Fibroblast of lung (primary cell): ENCODE measurements around the gene GMPR2. TPM values are rescaled to one million over a fixed set of nuclear protein-coding genes. Genes with fewer than 3 reads are reported as not detected.

ENCODE experiments used
- DNase-seq, 2 donors: peaks; one replicate each; pipeline versions ENCODE4 v3.0.0 to v3.0.0-alpha.2; 2010; ENCODE audit warnings: low read depth in 2 of 2
- H2AFZ ChIP-seq: 2 replicates; pipeline ENCODE4 v1.5.1; 2012; ENCODE audit warnings: low read length, control low read depth, inconsistent platforms
- H3K27ac ChIP-seq: 2 replicates; pipeline ENCODE4 v1.5.1; 2011; ENCODE audit warnings: low read length, control low read depth; ENCODE audit not compliant: insufficient read depth
- H3K27me3 ChIP-seq: 2 replicates; pipeline ENCODE4 v1.5.1; 2011; ENCODE audit warnings: mild to moderate bottlenecking, low read length; ENCODE audit not compliant: control insufficient read depth, insufficient read depth
- H3K36me3 ChIP-seq: 2 replicates; pipeline ENCODE4 v1.5.1; 2011; ENCODE audit warnings: low read length; ENCODE audit not compliant: control insufficient read depth, insufficient read depth
- H3K4me1 ChIP-seq: 2 replicates; pipeline ENCODE4 v1.5.1; 2011; ENCODE audit warnings: low read length; ENCODE audit not compliant: control insufficient read depth, insufficient read depth; ENCODE audit errors: extremely low read depth
- H3K4me2 ChIP-seq: 2 replicates; pipeline ENCODE4 v1.5.1; 2011; ENCODE audit warnings: low read length, control low read depth; ENCODE audit not compliant: insufficient read depth; ENCODE audit errors: extremely low read depth
- H3K4me3 ChIP-seq, 4 experiments: fragments of 200-600 bp in 1 of 4; sonication (generic) in 1 of 4; replicated peaks in 1 of 4; 2 replicates each; pipeline ENCODE4 v1.5.1; 2011 to 2016; ENCODE audit warnings: low read length in 4 of 4, low read depth in 3 of 4, mild to moderate bottlenecking in 3 of 4, control low read depth in 2 of 4, inconsistent platforms in 1 of 4, mixed read lengths in 1 of 4; ENCODE audit not compliant: insufficient read depth in 1 of 4; ENCODE audit errors: control extremely low read depth in 1 of 4
- H3K79me2 ChIP-seq: 2 replicates; pipeline ENCODE4 v1.5.1; 2012; ENCODE audit warnings: mild to moderate bottlenecking, low read length, inconsistent platforms; ENCODE audit not compliant: control insufficient read depth, insufficient read depth
- H3K9ac ChIP-seq: 2 replicates; pipeline ENCODE4 v1.5.1; 2011; ENCODE audit warnings: mild to moderate bottlenecking, low read length, control low read depth; ENCODE audit not compliant: insufficient read depth
- H3K9me3 ChIP-seq: 2 replicates; pipeline ENCODE4 v1.5.1; 2012; ENCODE audit warnings: low read depth, low read length; ENCODE audit not compliant: control insufficient read depth, insufficient read depth
- H4K20me1 ChIP-seq: 2 replicates; pipeline ENCODE4 v1.5.1; 2011; ENCODE audit warnings: low read length; ENCODE audit not compliant: control insufficient read depth, insufficient read depth; ENCODE audit errors: extremely low read depth
- EZH2 ChIP-seq: IDR thresholded peaks from 2 replicates; pipeline ENCODE4 v1.5.1; 2012; ENCODE audit warnings: low read length, control low read depth, mild to moderate bottlenecking; ENCODE audit errors: missing control alignments
- polyA plus RNA-seq, 2 donors: library from polyadenylated mRNA; depleted of rRNA in 1 of 2; stranded (reverse) in 1 of 2; unstranded in 1 of 2; fragments of >200 nt; gene quantifications; 2 replicates each; pipeline ENCODE4 v1.2.1, GENCODE V29; 2011 to 2012; ENCODE audit warnings: missing spikeins in 1 of 2
- total RNA-seq: library from RNA; depleted of rRNA; stranded (reverse); fragments of >200 nt; gene quantifications from 2 replicates; pipeline ENCODE4 v1.2.1, GENCODE V29; 2014
- TF ChIP-seq, protein P1 (sequence below), 2 donors: IDR thresholded peaks in 1 of 2; conservative IDR thresholded peaks in 1 of 2; 1 replicate in 1 of 2; 2 replicates in 1 of 2; pipeline ENCODE4 v1.5.1; 2011 to 2012; ENCODE audit warnings: low read length in 2 of 2, control low read depth in 1 of 2, inconsistent platforms in 1 of 2, low read depth in 1 of 2, mild to moderate bottlenecking in 1 of 2

Gene GMPR2
- total and polyA plus RNA-seq, 2 donors (not counting 1 experiment from before 2014, with no cell fraction given): 80.2 to 128 TPM

DNA sequence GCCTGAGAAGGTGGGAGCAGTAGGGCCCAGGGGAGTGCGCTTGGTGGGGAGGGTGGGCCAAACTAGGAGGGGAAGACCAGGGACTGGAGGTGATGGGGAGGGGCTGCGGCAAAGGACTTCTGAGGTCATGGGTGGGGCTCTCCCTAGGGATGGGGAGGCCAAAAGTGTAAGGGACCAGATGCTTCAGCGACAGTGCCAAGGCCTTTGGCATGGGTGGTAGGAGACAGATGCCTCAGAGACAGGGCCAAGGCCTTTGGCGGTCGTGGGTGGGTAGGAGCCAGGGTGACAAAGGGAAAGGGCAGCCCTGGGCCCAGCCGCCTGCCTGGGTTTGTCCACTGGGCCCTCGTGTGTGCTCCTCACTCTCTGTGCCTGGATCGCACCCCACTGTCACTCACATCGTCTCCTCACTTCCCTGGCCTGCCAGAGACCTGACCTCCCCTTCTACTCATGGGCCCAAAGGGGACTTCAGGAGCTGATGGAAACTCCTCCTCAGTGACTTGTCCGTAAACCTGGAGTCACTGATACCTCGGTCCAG lies 51.8 kb downstream of the GMPR2 start:
- Histone ChIP-seq H4K20me1 (no peaks in the 10 kb centered on the region), H3K27ac (no peak overlapping the region), H3K27me3 (no peaks in the 10 kb centered on the region), H3K9me3 (no peaks in the 10 kb centered on the region), H3K4me3 (no peak overlapping the region), H3K4me2 (no peak overlapping the region), H3K4me1 (no peaks in the 10 kb centered on the region), H3K9ac (no peak overlapping the region), H3K79me2 (no peaks in the 10 kb centered on the region), H2AFZ (no peak overlapping the region), H3K36me3 (no peaks in the 10 kb centered on the region)
- DNase-seq: no peak
- TF ChIP-seq, protein P1, sequence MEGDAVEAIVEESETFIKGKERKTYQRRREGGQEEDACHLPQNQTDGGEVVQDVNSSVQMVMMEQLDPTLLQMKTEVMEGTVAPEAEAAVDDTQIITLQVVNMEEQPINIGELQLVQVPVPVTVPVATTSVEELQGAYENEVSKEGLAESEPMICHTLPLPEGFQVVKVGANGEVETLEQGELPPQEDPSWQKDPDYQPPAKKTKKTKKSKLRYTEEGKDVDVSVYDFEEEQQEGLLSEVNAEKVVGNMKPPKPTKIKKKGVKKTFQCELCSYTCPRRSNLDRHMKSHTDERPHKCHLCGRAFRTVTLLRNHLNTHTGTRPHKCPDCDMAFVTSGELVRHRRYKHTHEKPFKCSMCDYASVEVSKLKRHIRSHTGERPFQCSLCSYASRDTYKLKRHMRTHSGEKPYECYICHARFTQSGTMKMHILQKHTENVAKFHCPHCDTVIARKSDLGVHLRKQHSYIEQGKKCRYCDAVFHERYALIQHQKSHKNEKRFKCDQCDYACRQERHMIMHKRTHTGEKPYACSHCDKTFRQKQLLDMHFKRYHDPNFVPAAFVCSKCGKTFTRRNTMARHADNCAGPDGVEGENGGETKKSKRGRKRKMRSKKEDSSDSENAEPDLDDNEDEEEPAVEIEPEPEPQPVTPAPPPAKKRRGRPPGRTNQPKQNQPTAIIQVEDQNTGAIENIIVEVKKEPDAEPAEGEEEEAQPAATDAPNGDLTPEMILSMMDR (conservative IDR thresholded peaks at IDR 0.05 in 1 of 2, IDR thresholded peaks at IDR 0.05 in 1 of 2; ENCODE audit: low read depth in 1 of 2, low read length in 2 of 2): no peak
- no peak for TF ChIP-seq EZH2

DNA sequence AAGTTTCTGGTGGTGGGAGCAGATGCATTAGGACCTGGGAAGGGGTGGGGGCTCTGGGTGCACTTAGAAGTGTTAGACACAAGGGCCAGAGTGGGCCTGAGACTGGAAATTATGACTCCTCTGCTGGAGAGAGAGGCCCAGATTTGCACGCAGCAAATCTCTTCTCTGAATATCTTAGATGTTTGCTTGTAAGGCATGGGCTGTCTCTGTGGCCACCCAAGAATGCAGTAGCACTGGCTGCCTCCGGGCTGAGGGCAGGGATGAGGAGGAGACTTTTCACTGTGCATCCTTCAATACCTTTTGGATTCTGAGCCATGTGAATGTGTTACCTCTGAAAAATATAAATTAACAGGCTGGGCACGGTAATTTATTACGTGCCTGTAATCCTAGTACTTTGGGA lies 52.6 kb downstream of the GMPR2 start:
- Histone ChIP-seq H2AFZ (no peak overlapping the region), H3K4me3 (no peak overlapping the region), H3K27ac (no peak overlapping the region), H3K9me3 (no peaks in the 10 kb centered on the region), H3K27me3 (no peaks in the 10 kb centered on the region), H3K36me3 (no peaks in the 10 kb centered on the region), H3K4me2 (no peak overlapping the region), H4K20me1 (no peaks in the 10 kb centered on the region), H3K9ac (no peak overlapping the region), H3K79me2 (no peaks in the 10 kb centered on the region), H3K4me1 (no peaks in the 10 kb centered on the region)
- DNase-seq: peak in 1 of 2 donors; percentile 49
- TF ChIP-seq, protein P1 (conservative IDR thresholded peaks at IDR 0.05 in 1 of 2, IDR thresholded peaks at IDR 0.05 in 1 of 2; ENCODE audit: low read depth in 1 of 2, low read length in 2 of 2): no peak
- no peak for TF ChIP-seq EZH2

DNA sequence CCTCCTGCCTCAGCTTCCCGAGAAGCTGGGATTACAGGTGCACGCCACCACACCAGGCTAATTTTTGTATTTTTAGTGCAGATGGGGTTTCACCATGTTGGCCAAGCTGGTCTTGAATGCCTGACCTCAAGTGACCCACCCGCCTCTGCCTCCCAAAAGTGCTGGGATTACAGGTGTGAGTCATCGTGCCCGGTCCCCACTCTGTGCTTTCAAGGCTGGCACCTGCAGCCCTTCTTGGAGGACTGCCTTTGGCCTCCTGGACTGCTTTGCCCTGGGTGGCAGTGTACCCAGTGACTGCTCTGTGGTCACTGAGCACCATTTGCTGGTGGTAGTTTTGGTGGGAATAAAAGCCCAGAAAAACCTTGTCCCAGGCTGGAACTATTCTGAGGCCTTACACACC lies 54.3 kb downstream of the GMPR2 start:
- Histone ChIP-seq H3K27ac (no peak overlapping the region), H3K36me3 (peaks cover 6% of the 10 kb centered on the region), H3K4me2 (no peak overlapping the region), H3K9ac (no peak overlapping the region), H2AFZ (no peak overlapping the region), H3K4me3 (no peak overlapping the region), H3K4me1 (no peaks in the 10 kb centered on the region), H3K27me3 (no peaks in the 10 kb centered on the region), H3K9me3 (no peaks in the 10 kb centered on the region), H3K79me2 (no peaks in the 10 kb centered on the region), H4K20me1 (no peaks in the 10 kb centered on the region)
- no peak for DNase-seq
- no peak for TF ChIP-seq EZH2
- TF ChIP-seq, protein P1 (conservative IDR thresholded peaks at IDR 0.05 in 1 of 2, IDR thresholded peaks at IDR 0.05 in 1 of 2; ENCODE audit: low read depth in 1 of 2, low read length in 2 of 2): no peak

Other genes with a start within 250 kb of the GMPR2 start
Only the 30 nearest of the 34 such genes appear.
- gene CARMIL3, start 180.9 kb upstream of the GMPR2 start, total RNA-seq: 0.17 and 0.26 TPM in 2 replicates
- 0.11 TPM in 1 of 2 replicates, not detected in the other for gene CARMIL3, start 180.9 kb upstream of the GMPR2 start, polyA plus RNA-seq
- not detected in 2 replicates for gene CPNE6, start 161.4 kb upstream of the GMPR2 start, total RNA-seq
- not detected in 2 replicates for gene CPNE6, start 161.4 kb upstream of the GMPR2 start, polyA plus RNA-seq
- 33.9 and 71.3 TPM in 2 replicates for gene PCK2, start 138.6 kb upstream of the GMPR2 start, total RNA-seq
- gene PCK2, start 138.6 kb upstream of the GMPR2 start, polyA plus RNA-seq: 12.7 and 15.9 TPM in 2 replicates
- 52.9 and 68.0 TPM in 2 replicates for gene DCAF11, start 118.2 kb upstream of the GMPR2 start, total RNA-seq
- gene DCAF11, start 118.2 kb upstream of the GMPR2 start, polyA plus RNA-seq: 18.4 and 21.7 TPM in 2 replicates
- gene NRL, start 118.0 kb upstream of the GMPR2 start, total RNA-seq: 0.77 and 0.99 TPM in 2 replicates
- gene NRL, start 118.0 kb upstream of the GMPR2 start, polyA plus RNA-seq: 0.45 and 0.49 TPM in 2 replicates
- under 0.01 TPM in 1 of 2 replicates, not detected in the other for gene FITM1, start 102.3 kb upstream of the GMPR2 start, total RNA-seq
- not detected in 2 replicates for gene FITM1, start 102.3 kb upstream of the GMPR2 start, polyA plus RNA-seq
- 172 and 177 TPM in 2 replicates for gene PSME1, start 96.7 kb upstream of the GMPR2 start, total RNA-seq
- 221 and 266 TPM in 2 replicates for gene PSME1, start 96.7 kb upstream of the GMPR2 start, polyA plus RNA-seq
- 12.3 and 18.0 TPM in 2 replicates for gene EMC9, start 91.3 kb upstream of the GMPR2 start, total RNA-seq
- 6.6 and 10.2 TPM in 2 replicates for gene EMC9, start 91.3 kb upstream of the GMPR2 start, polyA plus RNA-seq
- 82.7 and 148 TPM in 2 replicates for gene PSME2, start 86.3 kb upstream of the GMPR2 start, total RNA-seq
- gene PSME2, start 86.3 kb upstream of the GMPR2 start, polyA plus RNA-seq: 132 and 175 TPM in 2 replicates
- gene RNF31, start 85.4 kb upstream of the GMPR2 start, total RNA-seq: 25.4 and 30.3 TPM in 2 replicates
- 9.2 and 14.8 TPM in 2 replicates for gene RNF31, start 85.4 kb upstream of the GMPR2 start, polyA plus RNA-seq
- gene IRF9, start 71.7 kb upstream of the GMPR2 start, total RNA-seq: 110 and 142 TPM in 2 replicates
- gene IRF9, start 71.7 kb upstream of the GMPR2 start, polyA plus RNA-seq: 70.4 and 79.9 TPM in 2 replicates
- gene REC8, start 60.8 kb upstream of the GMPR2 start, total RNA-seq: 0.51 and 1.8 TPM in 2 replicates
- gene REC8, start 60.8 kb upstream of the GMPR2 start, polyA plus RNA-seq: 1.5 and 2.2 TPM in 2 replicates
- 22.6 and 25.3 TPM in 2 replicates for gene IPO4, start 44.1 kb upstream of the GMPR2 start, total RNA-seq
- 12.4 and 27.8 TPM in 2 replicates for gene IPO4, start 44.1 kb upstream of the GMPR2 start, polyA plus RNA-seq
- 49.6 and 61.6 TPM in 2 replicates for gene TM9SF1, start 37.5 kb upstream of the GMPR2 start, total RNA-seq
- 60.9 and 65.1 TPM in 2 replicates for gene TM9SF1, start 37.5 kb upstream of the GMPR2 start, polyA plus RNA-seq
- gene TSSK4, start 27.2 kb upstream of the GMPR2 start, total RNA-seq: under 0.01 and 0.17 TPM in 2 replicates
- not detected in 2 replicates for gene TSSK4, start 27.2 kb upstream of the GMPR2 start, polyA plus RNA-seq
- gene CHMP4A, start 19.4 kb upstream of the GMPR2 start, total RNA-seq: 22.1 and 24.9 TPM in 2 replicates
- gene CHMP4A, start 19.4 kb upstream of the GMPR2 start, polyA plus RNA-seq: 96.8 and 133 TPM in 2 replicates
- gene MDP1, start 16.9 kb upstream of the GMPR2 start, total RNA-seq: 13.6 and 22.1 TPM in 2 replicates
- 14.4 TPM in 2 replicates for gene MDP1, start 16.9 kb upstream of the GMPR2 start, polyA plus RNA-seq
- 140 and 145 TPM in 2 replicates for gene NEDD8, start 562 bp upstream of the GMPR2 start, total RNA-seq
- 441 and 587 TPM in 2 replicates for gene NEDD8, start 562 bp upstream of the GMPR2 start, polyA plus RNA-seq
- gene TINF2, start 9.7 kb downstream of the GMPR2 start, total RNA-seq: 54.7 and 61.4 TPM in 2 replicates
- gene TINF2, start 9.7 kb downstream of the GMPR2 start, polyA plus RNA-seq: 42.6 and 47.7 TPM in 2 replicates
- 0.51 and 0.83 TPM in 2 replicates for gene TGM1, start 30.2 kb downstream of the GMPR2 start, total RNA-seq
- gene TGM1, start 30.2 kb downstream of the GMPR2 start, polyA plus RNA-seq: 1.3 and 1.4 TPM in 2 replicates
- gene RABGGTA, start 38.7 kb downstream of the GMPR2 start, total RNA-seq: 14.1 and 21.0 TPM in 2 replicates
- gene RABGGTA, start 38.7 kb downstream of the GMPR2 start, polyA plus RNA-seq: 15.1 and 19.4 TPM in 2 replicates
- 6.9 and 10.7 TPM in 2 replicates for gene DHRS1, start 66.9 kb downstream of the GMPR2 start, total RNA-seq
- gene DHRS1, start 66.9 kb downstream of the GMPR2 start, polyA plus RNA-seq: 21.0 and 24.5 TPM in 2 replicates
- 16.2 and 16.7 TPM in 2 replicates for gene NOP9, start 66.9 kb downstream of the GMPR2 start, total RNA-seq
- 8.0 and 13.5 TPM in 2 replicates for gene NOP9, start 66.9 kb downstream of the GMPR2 start, polyA plus RNA-seq
- gene CIDEB, start 75.0 kb downstream of the GMPR2 start, total RNA-seq: 0.33 and 0.51 TPM in 2 replicates
- gene CIDEB, start 75.0 kb downstream of the GMPR2 start, polyA plus RNA-seq: 0.35 and 0.42 TPM in 2 replicates
- gene LTB4R2, start 77.2 kb downstream of the GMPR2 start, total RNA-seq: 1.3 and 1.8 TPM in 2 replicates
- 0.23 and 0.28 TPM in 2 replicates for gene LTB4R2, start 77.2 kb downstream of the GMPR2 start, polyA plus RNA-seq
- 0.66 and 1.0 TPM in 2 replicates for gene LTB4R, start 78.6 kb downstream of the GMPR2 start, total RNA-seq
- 0.49 and 0.62 TPM in 2 replicates for gene LTB4R, start 78.6 kb downstream of the GMPR2 start, polyA plus RNA-seq
- gene ADCY4, start 102.1 kb downstream of the GMPR2 start, total RNA-seq: 1.3 and 7.4 TPM in 2 replicates
- gene ADCY4, start 102.1 kb downstream of the GMPR2 start, polyA plus RNA-seq: 0.43 and 1.4 TPM in 2 replicates
- gene RIPK3, start 107.1 kb downstream of the GMPR2 start, total RNA-seq: 0.26 and 0.33 TPM in 2 replicates
- gene RIPK3, start 107.1 kb downstream of the GMPR2 start, polyA plus RNA-seq: 0.20 and 0.34 TPM in 2 replicates
- gene NFATC4, start 135.3 kb downstream of the GMPR2 start, total RNA-seq: 33.1 and 59.9 TPM in 2 replicates
- gene NFATC4, start 135.3 kb downstream of the GMPR2 start, polyA plus RNA-seq: 23.8 and 27.1 TPM in 2 replicates
- 8.2 and 16.2 TPM in 2 replicates for gene NYNRIN, start 166.1 kb downstream of the GMPR2 start, total RNA-seq
- gene NYNRIN, start 166.1 kb downstream of the GMPR2 start, polyA plus RNA-seq: 7.2 and 7.7 TPM in 2 replicates